GM03348 (cell line): ENCODE data around the gene SMO.
"Not testable (repeated sequence)": the region's sequence is repeated elsewhere in the genome, so short reads cannot be mapped to it uniquely, and the experiment has no call there.

Experiments used
- DNase-seq: peaks from one replicate; pipeline ENCODE4 v3.0.0; 2012; ENCODE audit warnings: low spot score

SMO gene

GRCh38 chr7:129209067-129209926 lies 20.9 kb downstream of the SMO start:
- no peak for DNase-seq

GRCh38 chr7:129210256-129210988 lies 22.0 kb downstream of the SMO start:
- peak; percentile 90 for DNase-seq

GRCh38 chr7:129210989-129211312 lies 22.5 kb downstream of the SMO start:
- DNase-seq, result no peak

- no peak for DNase-seq
Measured at GRCh38 chr7:129212126-129212525, 23.7 kb downstream of the SMO start.

- DNase-seq, result no peak
Measured at GRCh38 chr7:129212596-129212995, 24.2 kb downstream of the SMO start.

GRCh38 chr7:129213828-129214227 lies 25.4 kb downstream of the SMO start:
- DNase-seq, result no peak

- DNase-seq, result not testable (repeated sequence)
Measured at GRCh38 chr7:129215691-129216090, 27.3 kb downstream of the SMO start.

GRCh38 chr7:129216101-129216715 lies 27.8 kb downstream of the SMO start:
- DNase-seq, result not testable (repeated sequence)

- DNase-seq, result not testable (repeated sequence)
Measured at GRCh38 chr7:129216821-129217416, 28.5 kb downstream of the SMO start.

- DNase-seq, result peak; percentile 92
Measured at GRCh38 chr7:129218514-129219062, 30.2 kb downstream of the SMO start.

- DNase-seq, result not testable (repeated sequence)
Measured at GRCh38 chr7:129219166-129219565, 30.7 kb downstream of the SMO start.

GRCh38 chr7:129222064-129222463 lies 33.6 kb downstream of the SMO start:
- no peak for DNase-seq

- DNase-seq, result peak; percentile 97
Measured at GRCh38 chr7:129224251-129225205, 36.1 kb downstream of the SMO start, which contains the start of gene AHCYL2. Gene AHCYL2 (plus strand): TSS chr7:129225030.

- peak; percentile 58 for DNase-seq
Measured at GRCh38 chr7:129225206-129225930, 36.9 kb downstream of the SMO start.

GRCh38 chr7:129225931-129226572 lies 37.6 kb downstream of the SMO start:
- no peak for DNase-seq

- DNase-seq, result no peak
Measured at GRCh38 chr7:129227646-129228578, 39.5 kb downstream of the SMO start.

GRCh38 chr7:129228633-129229032 lies 40.2 kb downstream of the SMO start:
- no peak for DNase-seq

GRCh38 chr7:129231666-129232065 lies 43.2 kb downstream of the SMO start:
- DNase-seq, result no peak

GRCh38 chr7:129238546-129238945 lies 50.1 kb downstream of the SMO start:
- no peak for DNase-seq
